RWPE2 (cell line): ENCODE results near the gene XPO5.

ENCODE experiments used
- ATAC-seq: fragments of 200-7000 bp; cut with Tn5 transposase; 3 replicates; pipeline ENCODE4 v1.9.1; 2021; ENCODE audit warnings: low read depth
- DNase-seq: peaks from one replicate; pipeline ENCODE4 v3.0.0-alpha.2; 2020; ENCODE audit warnings: low spot score
- H3K27ac ChIP-seq: fragments of 450-650 bp; 2 replicates; pipeline ENCODE4 v1.5.1; 2017; ENCODE audit warnings: mild to moderate bottlenecking; ENCODE audit not compliant: poor library complexity, severe bottlenecking
- H3K27me3 ChIP-seq: fragments of 250-450 bp; sonication (Bioruptor Pico); 2 replicates; pipeline ENCODE4 v1.5.1; 2021; ENCODE audit warnings: mild to moderate bottlenecking, moderate library complexity; ENCODE audit not compliant: insufficient read depth, poor library complexity, severe bottlenecking
- H3K36me3 ChIP-seq: fragments of 250-450 bp; sonication (Bioruptor Pico); 2 replicates; pipeline ENCODE4 v1.5.1; 2020; ENCODE audit warnings: low read depth, mild to moderate bottlenecking, moderate library complexity
- H3K4me1 ChIP-seq: fragments of 250-450 bp; sonication (Bioruptor Pico); 2 replicates; pipeline ENCODE4 v1.5.1; 2021; ENCODE audit warnings: mild to moderate bottlenecking, moderate library complexity; ENCODE audit not compliant: insufficient read depth, poor library complexity, severe bottlenecking
- H3K4me3 ChIP-seq: fragments of 250-450 bp; sonication (Bioruptor Pico); 2 replicates; pipeline ENCODE4 v1.5.1; 2021; ENCODE audit warnings: mild to moderate bottlenecking, moderate library complexity; ENCODE audit not compliant: severe bottlenecking
- H3K9me3 ChIP-seq: fragments of 250-450 bp; sonication (Bioruptor Pico); 2 replicates; pipeline ENCODE4 v1.5.1; 2021; ENCODE audit warnings: mild to moderate bottlenecking, moderate library complexity; ENCODE audit not compliant: severe bottlenecking
- CTCF ChIP-seq: fragments of 450-650 bp; IDR thresholded peaks from one replicate; pipeline ENCODE4 v1.5.1; 2017; ENCODE audit warnings: mild to moderate bottlenecking, moderate library complexity; ENCODE audit not compliant: poor library complexity, severe bottlenecking

XPO5 gene

GRCh38 chr6:43622541-43622940, 46.7 kb upstream of the XPO5 start:
- no peaks in the 10 kb centered on the region for H3K9me3 ChIP-seq
- peaks cover 7% of the 10 kb centered on the region for H3K4me1 ChIP-seq
- no peaks in the 10 kb centered on the region for H3K27me3 ChIP-seq
- ATAC-seq (no peak), DNase-seq (no peak)
- no peak overlapping the region for H3K4me3 ChIP-seq
- TF ChIP-seq CTCF, result no peak
- H3K36me3 ChIP-seq, result peaks cover 88% of the 10 kb centered on the region
- H3K27ac ChIP-seq, result no peak overlapping the region

- TF ChIP-seq CTCF, result no peak
- no peak overlapping the region for H3K27ac ChIP-seq
- no peak for DNase-seq
- H3K4me1 ChIP-seq, result peaks cover 1% of the 10 kb centered on the region
- H3K4me3 ChIP-seq, result no peak overlapping the region
- no peaks in the 10 kb centered on the region for H3K27me3 ChIP-seq
- H3K9me3 ChIP-seq, result no peaks in the 10 kb centered on the region
- no peak for ATAC-seq
- H3K36me3 ChIP-seq, result peaks cover 84% of the 10 kb centered on the region
Observed at GRCh38 chr6:43621836-43622180, 46.0 kb upstream of the XPO5 start.

- TF ChIP-seq CTCF, result no peak
- Histone ChIP-seq H3K9me3 (no peaks in the 10 kb centered on the region), H3K27me3 (no peaks in the 10 kb centered on the region), H3K27ac (no peak overlapping the region), H3K36me3 (peaks cover 79% of the 10 kb centered on the region), H3K4me3 (no peak overlapping the region), H3K4me1 (no peaks in the 10 kb centered on the region)
- ATAC-seq (no peak; the same call in 2 of the 3 replicates), DNase-seq (no peak)
Observed at GRCh38 chr6:43621078-43621835, 45.4 kb upstream of the XPO5 start.

GRCh38 chr6:43616725-43617472, 41.1 kb upstream of the XPO5 start:
- no peak for TF ChIP-seq CTCF
- Histone ChIP-seq H3K9me3 (no peaks in the 10 kb centered on the region), H3K4me3 (no peak overlapping the region), H3K27me3 (no peaks in the 10 kb centered on the region), H3K36me3 (peaks cover 66% of the 10 kb centered on the region), H3K4me1 (no peaks in the 10 kb centered on the region), H3K27ac (no peak overlapping the region)
- ATAC-seq (no peak; the same call in 2 of the 3 replicates), DNase-seq (no peak)

GRCh38 chr6:43614396-43614730, 38.5 kb upstream of the XPO5 start:
- TF ChIP-seq CTCF, result no peak
- Histone ChIP-seq H3K4me1 (no peaks in the 10 kb centered on the region), H3K9me3 (no peaks in the 10 kb centered on the region), H3K4me3 (no peak overlapping the region), H3K36me3 (peaks cover 65% of the 10 kb centered on the region), H3K27me3 (no peaks in the 10 kb centered on the region), H3K27ac (no peak overlapping the region)
- ATAC-seq, result no peak
- DNase-seq, result no peak
